Activated T-cell treated with anti-CD3 and anti-CD28 coated beads for 48 hours (primary cell): ENCODE data around the gene COL16A1.
"Not testable (repeated sequence)": the region's sequence is repeated elsewhere in the genome, so short reads cannot be mapped to it uniquely, and the experiment has no call there.

Experiments used
- DNase-seq: peaks from one replicate; pipeline ENCODE4 v3.0.0-alpha.2; 2020; ENCODE audit warnings: low read depth

Gene COL16A1

DNA sequence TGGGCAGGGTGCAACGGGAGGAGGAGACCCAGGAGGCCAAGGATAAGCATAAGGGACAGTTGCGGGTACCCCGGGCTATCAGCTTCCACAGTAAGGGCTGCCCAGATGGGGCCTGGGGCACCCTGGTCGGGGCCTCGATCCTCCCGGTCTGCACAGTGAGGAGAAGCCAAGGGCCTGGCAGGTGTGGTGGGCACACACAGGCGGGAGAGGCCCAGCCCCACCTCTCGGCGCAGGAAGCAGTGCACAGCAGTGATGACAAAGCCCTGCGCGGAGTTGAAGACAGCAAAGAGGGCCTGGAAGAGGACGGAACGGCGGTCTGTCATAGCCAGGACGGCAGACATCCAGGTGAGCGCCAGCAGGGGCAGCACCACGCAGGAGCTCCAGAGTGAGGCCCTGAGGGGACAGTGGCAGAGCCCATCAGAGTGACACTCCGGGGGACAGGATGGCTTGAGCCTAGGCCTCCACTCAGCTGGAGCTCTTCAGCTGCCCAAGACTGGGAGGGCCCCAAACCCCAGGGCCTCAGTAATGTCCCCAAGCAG is 29.0 kb upstream of the COL16A1 start:
- DNase-seq, result no peak

- DNase-seq, result no peak
Observed at GRCh38 chr1:31732343-31732742, 28.5 kb upstream of the COL16A1 start.

- no peak for DNase-seq
Observed at GRCh38 chr1:31731049-31731565, 27.3 kb upstream of the COL16A1 start.

- no peak for DNase-seq
Observed at GRCh38 chr1:31730336-31731048, 26.7 kb upstream of the COL16A1 start.

DNA sequence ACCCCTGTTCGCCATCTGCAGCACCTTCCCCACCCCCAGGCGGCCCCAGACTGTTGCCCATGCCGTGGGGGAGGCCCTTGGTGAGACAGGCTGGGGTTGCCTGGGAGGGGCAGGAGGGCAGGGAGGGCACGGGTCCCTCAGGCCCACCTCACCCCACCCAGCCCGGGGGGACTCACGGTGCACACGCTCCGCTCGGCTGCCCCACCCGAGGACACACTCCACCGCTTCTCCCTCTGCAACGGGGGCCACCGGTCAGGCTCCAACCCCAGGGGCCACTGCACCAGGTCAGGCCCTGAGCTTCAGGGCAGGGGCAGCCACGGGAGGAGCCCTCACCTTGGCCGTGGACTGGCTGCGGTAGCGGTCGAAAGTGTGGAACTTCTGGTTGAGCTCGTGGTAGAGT is 24.0 kb upstream of the COL16A1 start:
- no peak for DNase-seq

DNA sequence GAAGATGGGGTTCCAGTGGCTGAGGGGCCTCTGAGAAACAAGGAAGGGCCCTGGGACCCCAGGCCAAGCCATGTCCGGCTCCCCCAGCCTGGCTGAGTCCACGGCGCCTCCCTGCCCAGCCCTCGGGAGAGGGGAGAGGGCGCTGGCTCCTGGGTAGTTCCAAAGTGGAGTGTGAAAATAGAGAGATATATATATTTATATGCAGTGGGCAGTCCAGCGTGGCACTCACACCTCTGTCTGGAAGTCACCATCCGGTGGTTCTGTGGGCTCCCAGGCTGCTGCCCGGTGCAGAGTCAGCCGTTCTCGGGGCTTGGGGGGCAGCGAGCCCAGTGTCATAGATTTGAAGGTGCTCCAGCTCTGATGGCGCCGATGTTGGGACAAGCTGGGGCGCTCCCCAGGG is 23.4 kb upstream of the COL16A1 start:
- no peak for DNase-seq

GRCh38 chr1:31726715-31727114 is 22.9 kb upstream of the COL16A1 start:
- no peak for DNase-seq

DNA sequence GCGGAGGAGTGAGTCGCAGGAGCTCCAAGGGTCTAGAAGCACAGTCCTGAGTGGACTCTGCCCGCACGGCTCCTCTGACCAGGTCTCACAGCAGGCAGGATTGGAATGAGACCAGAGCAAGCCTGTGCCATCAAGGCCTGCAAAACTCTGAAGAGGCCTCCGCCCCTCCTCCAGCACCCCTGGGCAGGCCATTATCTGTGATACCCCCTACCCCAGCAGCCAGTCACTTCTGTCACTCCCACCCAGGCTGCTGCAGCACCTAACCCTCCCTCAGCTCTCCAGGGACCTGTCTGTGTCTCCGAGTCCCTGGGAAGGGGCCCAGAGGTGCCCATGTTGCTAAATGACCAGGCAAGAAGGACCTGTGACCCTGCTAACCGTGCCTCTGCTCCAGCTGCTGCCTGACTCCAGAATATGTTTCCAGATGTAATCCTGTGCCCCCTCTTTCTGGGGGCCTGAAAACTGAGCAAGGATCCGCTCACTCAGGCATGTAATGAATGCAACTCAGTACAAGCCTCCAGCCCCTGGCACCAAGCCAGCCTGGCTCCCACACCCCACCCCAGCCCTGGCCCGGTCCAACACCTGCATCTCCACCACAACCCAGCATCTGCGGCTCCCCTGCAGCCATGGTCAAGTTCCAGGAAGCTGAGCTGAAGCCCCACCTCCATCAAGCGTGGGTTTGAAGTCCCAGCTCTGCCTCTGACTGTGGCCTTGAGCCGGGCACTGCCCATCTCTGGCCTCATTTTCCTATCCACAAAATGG is 22.1 kb upstream of the COL16A1 start:
- DNase-seq, result no peak

GRCh38 chr1:31725134-31725533 is 21.3 kb upstream of the COL16A1 start:
- DNase-seq, result no peak

DNA sequence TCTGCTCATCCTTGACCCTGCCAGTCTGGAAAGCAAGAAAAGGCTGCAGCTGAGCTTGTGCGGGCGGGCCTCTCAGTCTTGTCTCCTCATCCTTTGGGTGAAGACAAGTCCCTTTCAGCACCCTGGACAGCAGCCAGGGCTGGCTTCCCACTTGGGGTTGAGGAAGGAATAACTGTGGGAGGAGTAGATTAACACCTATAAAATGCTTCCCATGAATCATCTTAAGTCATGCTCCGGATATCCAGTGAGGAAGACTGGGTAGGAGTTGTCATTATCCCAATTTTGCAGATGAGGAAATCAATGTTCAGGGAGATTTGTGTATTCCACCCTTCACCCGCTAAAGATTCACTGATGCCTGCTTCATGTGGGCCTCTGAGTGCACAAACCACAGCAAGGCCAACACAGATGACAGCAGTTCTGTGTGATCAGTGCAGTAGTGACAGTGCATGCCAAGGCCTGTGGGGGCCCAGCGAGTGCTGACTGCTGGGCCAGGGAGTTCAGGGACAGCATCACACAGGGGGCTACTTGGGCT is 20.1 kb upstream of the COL16A1 start:
- no peak for DNase-seq

DNA sequence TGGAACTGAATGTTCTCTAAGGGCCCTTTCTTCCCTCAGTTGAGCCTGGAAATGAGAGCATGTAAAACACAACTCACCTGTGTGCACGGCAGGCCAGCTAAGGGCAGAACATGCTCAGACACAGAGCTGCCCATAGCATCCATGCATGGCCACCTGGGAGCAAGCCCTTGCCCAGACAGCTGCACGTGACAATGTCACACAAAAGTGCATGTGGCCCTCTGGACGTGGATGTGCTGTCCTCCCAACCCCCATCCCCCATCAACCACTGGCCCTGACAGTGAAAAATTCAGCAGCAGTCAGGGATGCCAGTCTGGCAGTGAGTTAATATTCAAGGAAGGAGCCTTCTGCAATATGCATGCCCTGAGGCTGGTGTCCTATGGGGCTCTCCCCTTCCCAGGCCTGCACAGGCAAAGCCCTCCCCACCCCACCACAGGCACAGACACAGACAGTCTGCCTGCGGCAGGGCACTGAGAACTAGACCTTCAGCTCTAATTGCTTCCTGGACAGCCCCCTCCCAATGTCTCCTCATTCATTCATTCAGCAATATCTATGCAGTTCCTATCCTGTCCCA is 14.6 kb upstream of the COL16A1 start:
- DNase-seq, result no peak

- no peak for DNase-seq
Observed at GRCh38 chr1:31717341-31717740, 13.5 kb upstream of the COL16A1 start.

GRCh38 chr1:31715873-31716220 is 12.0 kb upstream of the COL16A1 start:
- no peak for DNase-seq

GRCh38 chr1:31715087-31715872 is 11.5 kb upstream of the COL16A1 start:
- peak; percentile 45 for DNase-seq

- no peak for DNase-seq
Observed at GRCh38 chr1:31714442-31715086, 10.7 kb upstream of the COL16A1 start.

DNA sequence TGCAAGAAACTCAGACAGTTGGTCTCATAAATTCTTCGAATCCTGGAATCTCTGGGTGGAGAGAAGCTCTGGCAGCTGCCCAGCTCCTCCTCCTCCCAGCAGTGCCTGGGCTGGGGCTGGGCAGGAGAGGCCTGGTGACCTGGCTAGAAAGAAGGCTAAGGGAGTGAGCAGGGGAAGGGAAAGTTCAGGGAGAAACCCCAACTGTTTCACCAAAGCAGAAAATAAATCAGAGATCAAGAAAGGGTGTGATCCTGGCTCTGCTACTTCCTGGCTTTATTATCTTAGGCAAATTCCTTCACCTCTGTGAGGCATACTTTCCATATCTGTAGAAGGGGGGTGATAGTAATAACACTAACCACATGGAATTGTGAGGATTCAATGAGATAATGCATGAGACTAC is 8.8 kb upstream of the COL16A1 start:
- DNase-seq, result no peak

- DNase-seq, result no peak
Observed at GRCh38 chr1:31712068-31712467, 8.3 kb upstream of the COL16A1 start.

- DNase-seq, result no peak
Observed at GRCh38 chr1:31708324-31708723, 4.5 kb upstream of the COL16A1 start.

- DNase-seq, result no peak
Observed at GRCh38 chr1:31707711-31708110, 3.9 kb upstream of the COL16A1 start.

DNA sequence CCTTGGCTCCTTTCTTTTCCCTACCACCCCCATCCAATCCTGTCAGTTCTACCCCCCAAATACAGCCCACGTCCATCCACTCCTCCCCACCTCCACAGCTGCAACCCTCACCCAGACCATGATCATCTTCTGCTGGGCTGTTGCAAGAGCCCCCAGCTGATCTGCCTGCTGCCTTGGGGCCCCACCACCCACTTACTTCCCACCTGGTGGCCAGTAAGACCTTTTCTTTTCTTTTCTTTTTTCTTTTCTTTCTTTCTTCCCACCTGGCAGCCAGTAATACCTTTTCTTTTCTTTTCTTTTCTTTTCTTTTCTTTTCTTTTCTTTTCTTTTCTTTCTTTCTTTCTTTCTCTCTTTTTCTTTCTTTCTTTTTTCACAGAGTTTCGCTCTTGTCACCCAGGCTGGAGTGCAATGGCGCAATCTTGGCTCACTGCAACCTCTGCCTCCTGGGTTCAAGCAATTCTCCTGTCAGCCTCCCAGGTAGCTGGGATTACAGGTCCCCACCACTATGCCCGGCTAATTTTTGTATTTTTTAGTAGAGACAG is 3.3 kb upstream of the COL16A1 start:
- DNase-seq, result not testable (repeated sequence)
